HL-60/S4 (cell line): ENCODE results near the gene GPR141.

Source experiments
- in situ Hi-C: fragments of 300-500 bp; cut with MboI; formaldehyde crosslinking; loops from 2 replicates; pipeline ENCODE4 v1.14.3; 2022; ENCODE audit warnings: low sequenced_read_pairs

Gene GPR141

DNA sequence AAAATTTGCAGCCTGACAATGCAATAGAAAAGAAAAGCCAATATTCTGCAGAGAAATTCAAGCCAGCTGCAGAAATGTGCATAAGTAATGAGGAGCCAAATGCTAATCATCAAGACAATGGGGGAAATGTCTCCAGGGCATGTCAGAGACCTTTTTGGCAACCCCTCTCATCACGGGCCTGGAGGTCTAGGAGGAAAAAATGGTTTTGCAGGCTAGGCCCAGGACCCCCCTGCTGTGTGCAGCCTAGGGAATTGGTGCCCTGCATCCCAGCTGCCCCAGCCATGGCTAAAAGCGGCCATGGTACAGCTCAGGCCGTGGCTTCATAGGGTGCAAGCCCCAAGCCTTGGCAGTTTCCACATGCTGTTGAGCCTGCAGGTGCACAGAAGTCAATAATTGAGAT, 92.4 kb downstream of the GPR141 start:
- in situ Hi-C loops, result no loop called here

DNA sequence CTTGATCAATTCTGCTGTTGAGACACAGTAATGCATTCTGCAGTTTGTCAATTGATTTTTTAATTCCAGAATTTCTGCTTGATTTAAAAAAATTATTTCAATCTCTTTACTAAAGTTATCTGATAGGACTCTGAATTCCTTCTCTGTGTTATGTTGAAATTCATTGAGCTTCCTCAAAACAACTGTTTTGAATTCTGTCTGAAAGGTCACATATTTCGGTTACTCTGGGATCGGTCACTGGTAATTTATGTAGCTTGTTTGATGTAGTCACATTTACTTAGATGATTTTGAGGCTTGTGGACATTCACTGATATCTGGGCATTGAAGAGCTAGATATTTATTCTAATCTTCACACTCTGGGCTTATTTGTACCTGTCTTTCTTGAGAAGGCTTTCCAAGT, 97.6 kb downstream of the GPR141 start:
- in situ Hi-C loops, result no loop called here

DNA sequence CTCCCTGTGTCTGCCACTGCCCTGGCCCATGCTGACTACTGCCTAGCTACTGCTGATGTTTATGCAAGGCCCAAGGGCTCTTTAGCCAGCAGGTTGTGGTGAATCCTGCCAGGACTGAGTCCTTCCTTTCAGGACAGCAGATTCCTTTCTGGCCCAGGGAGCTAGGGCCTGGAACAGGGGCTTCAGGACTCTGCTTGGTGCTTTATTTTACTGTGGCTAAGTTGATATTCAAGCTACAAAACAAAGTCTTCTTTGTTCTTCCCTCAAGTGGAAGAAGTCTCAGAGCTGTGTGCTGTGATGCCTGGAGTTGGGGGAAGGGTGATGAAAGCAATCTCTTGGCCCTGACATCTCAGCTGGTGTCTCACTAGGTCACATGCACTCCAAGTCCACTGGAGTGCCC, 98.6 kb downstream of the GPR141 start:
- in situ Hi-C loops, result no loop called here

DNA sequence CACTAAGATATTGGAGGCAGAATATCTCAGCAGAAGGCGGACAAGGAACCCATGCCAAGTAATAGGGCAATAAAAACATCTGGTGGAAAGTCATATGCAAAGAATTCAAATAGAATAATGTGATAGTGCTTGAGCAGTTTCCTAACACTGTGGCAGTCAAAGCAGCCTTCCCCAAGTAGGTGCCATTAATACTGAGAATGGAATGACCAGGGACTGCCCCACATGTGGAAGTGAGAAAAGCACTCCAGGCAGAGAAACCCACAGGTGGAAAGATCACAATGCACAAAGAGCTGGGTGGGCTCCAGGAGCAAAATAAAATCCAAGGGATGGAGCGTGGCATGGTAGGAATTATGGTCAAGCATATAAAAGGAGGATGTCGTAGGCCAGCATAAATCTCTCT, 100.4 kb downstream of the GPR141 start:
- in situ Hi-C loops, result no loop called here

DNA sequence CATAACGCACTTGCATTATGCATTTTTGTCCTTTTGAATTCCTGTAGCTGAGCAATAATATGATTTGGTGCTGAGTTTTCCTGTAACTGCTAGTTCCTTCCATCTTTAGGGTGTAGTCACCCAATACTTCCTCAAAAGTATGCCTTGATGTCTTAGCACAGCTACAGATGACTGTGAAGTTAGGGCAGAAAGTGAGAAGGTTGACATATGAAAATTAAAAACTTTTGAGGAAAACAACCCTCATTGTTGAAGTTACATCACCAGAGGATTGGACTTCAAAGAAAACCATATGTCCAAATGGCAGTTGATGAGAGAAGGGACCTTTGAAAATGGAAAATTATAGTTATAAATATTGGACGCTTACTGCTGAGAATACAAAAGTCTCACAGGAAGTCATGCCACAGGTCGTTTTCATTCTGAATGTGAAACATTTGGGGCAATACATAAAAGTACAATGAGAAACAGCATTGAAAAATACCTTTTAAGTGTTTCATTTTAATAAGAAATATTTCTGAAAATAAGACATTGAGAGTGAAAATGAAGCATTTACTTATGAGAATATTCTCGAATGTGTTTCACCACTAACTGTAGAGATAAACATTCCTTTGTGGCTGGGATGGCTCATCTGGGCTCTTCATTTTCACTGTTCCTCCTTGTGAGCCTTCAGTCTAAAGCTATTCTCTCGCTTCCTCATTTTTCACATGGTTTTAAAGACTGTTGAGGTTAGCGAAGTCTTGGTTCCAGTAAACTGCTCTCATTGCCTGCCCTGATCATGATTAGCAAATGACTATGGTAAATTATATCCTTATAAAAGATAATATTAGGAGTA, 103.4 kb downstream of the GPR141 start:
- in situ Hi-C loops, result no loop called here
